GM19193 (cell line): ENCODE data around the gene MELK.

Experiments used
- POLR2A ChIP-seq: IDR thresholded peaks from 4 replicates; pipeline ENCODE4 v1.6.1; 2011; ENCODE audit not compliant: insufficient read depth, insufficient read length; ENCODE audit errors: extremely low read depth

The MELK gene

GRCh38 chr9:36656842-36657241 is 84.1 kb downstream of the MELK start:
- no peak for TF ChIP-seq POLR2A

GRCh38 chr9:36659500-36659899 is 86.8 kb downstream of the MELK start:
- TF ChIP-seq POLR2A: no peak

- TF ChIP-seq POLR2A: no peak
Measured at GRCh38 chr9:36664806-36665205, 92.1 kb downstream of the MELK start.

- TF ChIP-seq POLR2A: no peak
Measured at GRCh38 chr9:36665387-36665786, 92.7 kb downstream of the MELK start.

GRCh38 chr9:36665921-36666431 is 93.3 kb downstream of the MELK start:
- TF ChIP-seq POLR2A: no peak

- no peak for TF ChIP-seq POLR2A
Measured at GRCh38 chr9:36671561-36671960, 98.9 kb downstream of the MELK start.

- TF ChIP-seq POLR2A: no peak
Measured at GRCh38 chr9:36676091-36676490, 103.4 kb downstream of the MELK start.

GRCh38 chr9:36676778-36677485 is 104.2 kb downstream of the MELK start:
- TF ChIP-seq POLR2A: no peak

GRCh38 chr9:36677611-36678010 is 104.9 kb downstream of the MELK start:
- no peak for TF ChIP-seq POLR2A

GRCh38 chr9:36679710-36680109 is 107.0 kb downstream of the MELK start:
- TF ChIP-seq POLR2A: no peak

GRCh38 chr9:36686471-36686870 is 113.8 kb downstream of the MELK start:
- TF ChIP-seq POLR2A: no peak

GRCh38 chr9:36690412-36691168 is 117.9 kb downstream of the MELK start:
- no peak for TF ChIP-seq POLR2A

GRCh38 chr9:36691671-36692070 is 119.0 kb downstream of the MELK start:
- TF ChIP-seq POLR2A: no peak

GRCh38 chr9:36698984-36699383 is 126.3 kb downstream of the MELK start:
- no peak for TF ChIP-seq POLR2A

- TF ChIP-seq POLR2A: no peak
Measured at GRCh38 chr9:36704148-36704547, 131.5 kb downstream of the MELK start.
